Fibroblast of lung (primary cell): ENCODE results near the gene RAPGEF4. TPM values are rescaled to one million over a fixed set of nuclear protein-coding genes. Genes with fewer than 3 reads are reported as not detected.

Source experiments
- DNase-seq, 2 donors: peaks; one replicate each; pipeline versions ENCODE4 v3.0.0 to v3.0.0-alpha.2; 2010; ENCODE audit warnings: low read depth in 2 of 2
- H2AFZ ChIP-seq: 2 replicates; pipeline ENCODE4 v1.5.1; 2012; ENCODE audit warnings: low read length, control low read depth, inconsistent platforms
- H3K27ac ChIP-seq: 2 replicates; pipeline ENCODE4 v1.5.1; 2011; ENCODE audit warnings: low read length, control low read depth; ENCODE audit not compliant: insufficient read depth
- H3K27me3 ChIP-seq: 2 replicates; pipeline ENCODE4 v1.5.1; 2011; ENCODE audit warnings: mild to moderate bottlenecking, low read length; ENCODE audit not compliant: control insufficient read depth, insufficient read depth
- H3K36me3 ChIP-seq: 2 replicates; pipeline ENCODE4 v1.5.1; 2011; ENCODE audit warnings: low read length; ENCODE audit not compliant: control insufficient read depth, insufficient read depth
- H3K4me1 ChIP-seq: 2 replicates; pipeline ENCODE4 v1.5.1; 2011; ENCODE audit warnings: low read length; ENCODE audit not compliant: control insufficient read depth, insufficient read depth; ENCODE audit errors: extremely low read depth
- H3K4me2 ChIP-seq: 2 replicates; pipeline ENCODE4 v1.5.1; 2011; ENCODE audit warnings: low read length, control low read depth; ENCODE audit not compliant: insufficient read depth; ENCODE audit errors: extremely low read depth
- H3K4me3 ChIP-seq, 4 experiments: fragments of 200-600 bp in 1 of 4; sonication (generic) in 1 of 4; replicated peaks in 1 of 4; 2 replicates each; pipeline ENCODE4 v1.5.1; 2011 to 2016; ENCODE audit warnings: low read length in 4 of 4, low read depth in 3 of 4, mild to moderate bottlenecking in 3 of 4, control low read depth in 2 of 4, inconsistent platforms in 1 of 4, mixed read lengths in 1 of 4; ENCODE audit not compliant: insufficient read depth in 1 of 4; ENCODE audit errors: control extremely low read depth in 1 of 4
- H3K79me2 ChIP-seq: 2 replicates; pipeline ENCODE4 v1.5.1; 2012; ENCODE audit warnings: mild to moderate bottlenecking, low read length, inconsistent platforms; ENCODE audit not compliant: control insufficient read depth, insufficient read depth
- H3K9ac ChIP-seq: 2 replicates; pipeline ENCODE4 v1.5.1; 2011; ENCODE audit warnings: mild to moderate bottlenecking, low read length, control low read depth; ENCODE audit not compliant: insufficient read depth
- H3K9me3 ChIP-seq: 2 replicates; pipeline ENCODE4 v1.5.1; 2012; ENCODE audit warnings: low read depth, low read length; ENCODE audit not compliant: control insufficient read depth, insufficient read depth
- H4K20me1 ChIP-seq: 2 replicates; pipeline ENCODE4 v1.5.1; 2011; ENCODE audit warnings: low read length; ENCODE audit not compliant: control insufficient read depth, insufficient read depth; ENCODE audit errors: extremely low read depth
- CTCF ChIP-seq, 2 donors: IDR thresholded peaks in 1 of 2; conservative IDR thresholded peaks in 1 of 2; 1 replicate in 1 of 2; 2 replicates in 1 of 2; pipeline ENCODE4 v1.5.1; 2011 to 2012; ENCODE audit warnings: low read length in 2 of 2, control low read depth in 1 of 2, inconsistent platforms in 1 of 2, low read depth in 1 of 2, mild to moderate bottlenecking in 1 of 2
- EZH2 ChIP-seq: IDR thresholded peaks from 2 replicates; pipeline ENCODE4 v1.5.1; 2012; ENCODE audit warnings: low read length, control low read depth, mild to moderate bottlenecking; ENCODE audit errors: missing control alignments
- polyA plus RNA-seq, 2 donors: library from polyadenylated mRNA; depleted of rRNA in 1 of 2; stranded (reverse) in 1 of 2; unstranded in 1 of 2; fragments of >200 nt; gene quantifications; 2 replicates each; pipeline ENCODE4 v1.2.1, GENCODE V29; 2011 to 2012; ENCODE audit warnings: missing spikeins in 1 of 2
- total RNA-seq: library from RNA; depleted of rRNA; stranded (reverse); fragments of >200 nt; gene quantifications from 2 replicates; pipeline ENCODE4 v1.2.1, GENCODE V29; 2014

Gene RAPGEF4
- total and polyA plus RNA-seq, 2 donors (not counting 1 experiment from before 2014, with no cell fraction given): 0.51 to 3.0 TPM

GRCh38 chr2:172943539-172943938, 207.9 kb downstream of the RAPGEF4 start:
- no peak overlapping the region for H3K27ac ChIP-seq
- no peak overlapping the region for H2AFZ ChIP-seq
- no peak for TF ChIP-seq EZH2
- no peak for TF ChIP-seq CTCF (conservative IDR thresholded peaks at IDR 0.05 in 1 of 2, IDR thresholded peaks at IDR 0.05 in 1 of 2; ENCODE audit: low read depth in 1 of 2, low read length in 2 of 2)
- no peaks in the 10 kb centered on the region for H3K4me1 ChIP-seq
- no peaks in the 10 kb centered on the region for H3K36me3 ChIP-seq
- H3K4me3 ChIP-seq: no peak overlapping the region
- H3K4me2 ChIP-seq: no peak overlapping the region
- no peak for DNase-seq
- H4K20me1 ChIP-seq: no peaks in the 10 kb centered on the region
- H3K9me3 ChIP-seq: no peaks in the 10 kb centered on the region
- no peaks in the 10 kb centered on the region for H3K79me2 ChIP-seq
- no peaks in the 10 kb centered on the region for H3K27me3 ChIP-seq
- no peak overlapping the region for H3K9ac ChIP-seq

- Histone ChIP-seq H2AFZ (no peak overlapping the region), H3K27ac (no peak overlapping the region), H3K36me3 (no peaks in the 10 kb centered on the region), H3K9me3 (no peaks in the 10 kb centered on the region), H3K79me2 (no peaks in the 10 kb centered on the region), H3K9ac (no peak overlapping the region), H3K27me3 (no peaks in the 10 kb centered on the region), H4K20me1 (no peaks in the 10 kb centered on the region), H3K4me2 (no peak overlapping the region), H3K4me1 (no peaks in the 10 kb centered on the region), H3K4me3 (no peak overlapping the region)
- TF ChIP-seq CTCF (conservative IDR thresholded peaks at IDR 0.05 in 1 of 2, IDR thresholded peaks at IDR 0.05 in 1 of 2; ENCODE audit: low read depth in 1 of 2, low read length in 2 of 2) (no peak), EZH2 (no peak)
- DNase-seq: no peak
These were observed 208.6 kb downstream of the RAPGEF4 start for GRCh38 chr2:172944022-172944793.

- H3K9ac ChIP-seq: no peak overlapping the region
- H3K36me3 ChIP-seq: no peaks in the 10 kb centered on the region
- no peaks in the 10 kb centered on the region for H3K9me3 ChIP-seq
- no peak overlapping the region for H3K27ac ChIP-seq
- no peaks in the 10 kb centered on the region for H4K20me1 ChIP-seq
- no peak overlapping the region for H3K4me2 ChIP-seq
- H2AFZ ChIP-seq: no peak overlapping the region
- H3K4me3 ChIP-seq: no peak overlapping the region
- H3K27me3 ChIP-seq: no peaks in the 10 kb centered on the region
- H3K79me2 ChIP-seq: no peaks in the 10 kb centered on the region
- no peaks in the 10 kb centered on the region for H3K4me1 ChIP-seq
- TF ChIP-seq EZH2 (no peak), CTCF (conservative IDR thresholded peaks at IDR 0.05 in 1 of 2, IDR thresholded peaks at IDR 0.05 in 1 of 2; ENCODE audit: low read depth in 1 of 2, low read length in 2 of 2) (no peak)
- DNase-seq: no peak
These were observed 209.3 kb downstream of the RAPGEF4 start for GRCh38 chr2:172944794-172945509.
